IPS DF 4.7 (cell line): ENCODE results near the gene TMEM14A.
"Not testable (repeated sequence)": the region's sequence is repeated elsewhere in the genome, so short reads cannot be mapped to it uniquely, and the experiment has no call there.

Experiments used
- DNase-seq: peaks from one replicate; pipeline ENCODE4 v3.0.0-alpha.2; 2013; ENCODE audit warnings: low spot score; ENCODE audit errors: extremely low read depth

The TMEM14A gene

GRCh38 chr6:52655941-52656340 is 15.0 kb upstream of the TMEM14A start:
- DNase-seq, result not testable (repeated sequence)

- DNase-seq, result no peak
Observed at GRCh38 chr6:52657870-52658269, 13.0 kb upstream of the TMEM14A start.

GRCh38 chr6:52661551-52661950 is 9.4 kb upstream of the TMEM14A start:
- no peak for DNase-seq

GRCh38 chr6:52662031-52662430 is 8.9 kb upstream of the TMEM14A start:
- no peak for DNase-seq

- DNase-seq, result no peak
Observed at GRCh38 chr6:52663120-52663935, 7.6 kb upstream of the TMEM14A start.

GRCh38 chr6:52663936-52664185 is 7.1 kb upstream of the TMEM14A start:
- DNase-seq, result no peak

GRCh38 chr6:52664186-52664990 is 6.5 kb upstream of the TMEM14A start:
- peak; percentile 92 for DNase-seq

GRCh38 chr6:52664991-52665686 is 5.8 kb upstream of the TMEM14A start:
- no peak for DNase-seq

- no peak for DNase-seq
Observed at GRCh38 chr6:52666071-52666470, 4.8 kb upstream of the TMEM14A start.

- no peak for DNase-seq
Observed at GRCh38 chr6:52666523-52666922, 4.4 kb upstream of the TMEM14A start.

- DNase-seq, result no peak
Observed at GRCh38 chr6:52667572-52667971, 3.3 kb upstream of the TMEM14A start.

- DNase-seq, result no peak
Observed at GRCh38 chr6:52671676-52672075, 763 bp downstream of the TMEM14A start.

GRCh38 chr6:52672412-52673025 is 1.6 kb downstream of the TMEM14A start:
- DNase-seq, result no peak

GRCh38 chr6:52674666-52675065 is 3.8 kb downstream of the TMEM14A start:
- no peak for DNase-seq

GRCh38 chr6:52675372-52675771 is 4.5 kb downstream of the TMEM14A start:
- no peak for DNase-seq

GRCh38 chr6:52676631-52677030 is 5.7 kb downstream of the TMEM14A start:
- DNase-seq, result not testable (repeated sequence)

- no peak for DNase-seq
Observed at GRCh38 chr6:52681416-52681815, 10.5 kb downstream of the TMEM14A start.

- DNase-seq, result no peak
Observed at GRCh38 chr6:52686878-52687699, 16.2 kb downstream of the TMEM14A start.

- no peak for DNase-seq
Observed at GRCh38 chr6:52689857-52690256, 18.9 kb downstream of the TMEM14A start.

GRCh38 chr6:52691718-52692117 is 20.8 kb downstream of the TMEM14A start:
- DNase-seq, result no peak

GRCh38 chr6:52693773-52694172 is 22.9 kb downstream of the TMEM14A start:
- DNase-seq, result no peak
